ENCODE results near the gene BCL11B.

BCL11B gene

DNA sequence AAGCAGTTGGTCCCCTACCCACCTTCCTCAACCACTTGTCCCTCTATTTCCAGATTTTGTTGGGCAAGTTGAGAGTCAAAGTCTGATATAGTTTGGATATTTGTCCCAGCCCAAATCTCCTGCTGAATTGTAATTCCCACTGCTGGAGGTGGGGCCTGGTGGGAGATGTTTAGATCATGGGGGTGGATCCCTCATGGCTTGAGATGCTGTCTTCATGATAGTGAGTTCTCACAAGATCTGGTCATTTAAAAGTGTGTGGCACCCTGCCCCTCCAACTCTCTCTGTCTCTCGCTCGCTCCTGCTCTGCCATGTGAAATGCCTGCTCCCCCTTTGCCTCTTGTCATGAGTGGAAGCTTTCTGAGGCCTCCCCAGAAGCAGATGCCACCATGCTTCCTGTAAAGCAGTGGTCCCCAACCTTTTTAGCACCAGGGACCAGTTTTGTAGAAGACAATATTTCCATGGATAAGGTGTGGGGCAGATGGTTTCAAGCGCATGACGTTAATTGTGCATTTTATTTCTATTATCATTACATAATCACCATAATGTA is 37.3 kb upstream of the BCL11B start:
- TF ChIP-seq GATA2 (IDR thresholded peaks at IDR 0.05; ENCODE audit: low read depth, low read length), result no peak
- no peak for TF ChIP-seq GATA3 (IDR thresholded peaks at IDR 0.05; ENCODE audit: low read depth, low read length)

- TF ChIP-seq GATA2 (IDR thresholded peaks at IDR 0.05; ENCODE audit: low read depth, low read length) (no peak), GATA3 (IDR thresholded peaks at IDR 0.05; ENCODE audit: low read depth, low read length) (no peak)
Measured at GRCh38 chr14:99304208-99304607, 32.2 kb upstream of the BCL11B start.

DNA sequence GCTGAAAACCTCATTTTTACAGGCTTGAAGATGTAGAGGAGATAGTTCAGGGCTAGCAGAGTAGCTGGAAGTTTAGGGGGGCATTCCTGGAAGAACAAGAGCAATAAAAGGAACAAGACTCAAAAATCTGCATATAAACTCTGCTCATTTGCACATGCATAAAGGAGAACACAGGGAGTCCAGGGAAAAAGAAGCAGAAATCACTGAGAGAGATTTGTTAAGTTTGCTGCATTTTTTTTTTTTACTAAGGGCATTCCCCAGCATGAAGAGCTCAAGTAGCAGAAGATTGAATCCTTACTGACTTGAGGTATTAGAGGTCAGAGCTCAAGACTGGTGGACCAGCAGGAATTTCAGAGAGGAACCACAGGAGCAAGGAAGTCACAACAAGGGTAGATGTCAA is 28.2 kb upstream of the BCL11B start:
- no peak for TF ChIP-seq GATA3 (IDR thresholded peaks at IDR 0.05; ENCODE audit: low read depth, low read length)
- no peak for TF ChIP-seq GATA2 (IDR thresholded peaks at IDR 0.05; ENCODE audit: low read depth, low read length)

- TF ChIP-seq GATA3 (IDR thresholded peaks at IDR 0.05; ENCODE audit: low read depth, low read length) (no peak), GATA2 (IDR thresholded peaks at IDR 0.05; ENCODE audit: low read depth, low read length) (no peak)
Measured at GRCh38 chr14:99296517-99296916, 24.5 kb upstream of the BCL11B start.

DNA sequence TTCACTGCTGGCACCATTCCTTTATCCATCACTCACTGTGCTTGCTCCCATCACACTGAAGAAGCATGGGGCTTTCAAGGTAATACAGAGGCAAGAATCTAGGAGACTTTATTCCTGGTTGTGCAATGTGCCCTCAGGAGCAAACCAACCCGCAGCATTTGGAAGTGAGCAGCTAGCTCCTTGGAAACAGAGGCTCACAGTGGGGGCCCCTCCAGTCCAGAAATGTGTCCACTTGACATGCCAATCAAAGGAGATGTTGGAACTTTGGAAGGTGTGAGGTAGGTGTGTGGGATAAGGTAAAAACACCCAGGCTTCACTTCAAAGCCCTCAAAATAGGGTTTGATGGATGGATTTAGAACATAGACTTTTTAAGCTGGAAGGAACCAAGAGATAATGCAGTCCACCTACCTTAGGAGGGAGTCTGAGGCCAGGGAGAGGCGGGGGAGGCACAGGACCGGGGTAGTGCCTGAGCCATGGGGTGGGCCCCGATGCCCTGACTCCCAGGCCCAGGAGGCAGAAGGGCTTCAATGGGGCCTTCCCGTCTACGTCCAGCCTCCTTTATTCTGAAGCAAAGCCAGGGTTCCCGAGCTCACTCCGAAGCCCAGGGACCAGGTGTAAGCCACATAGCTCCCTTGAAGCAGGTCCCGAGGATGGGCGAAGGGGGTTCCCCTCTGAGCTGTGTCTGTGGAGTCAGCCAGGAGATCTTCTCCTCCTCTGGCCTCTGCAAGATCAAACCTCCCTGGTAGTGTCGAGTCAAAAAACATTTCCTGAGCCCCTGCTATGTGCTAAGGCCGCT is 17.6 kb upstream of the BCL11B start:
- TF ChIP-seq GATA2 (IDR thresholded peaks at IDR 0.05; ENCODE audit: low read depth, low read length), result no peak
- TF ChIP-seq GATA3 (IDR thresholded peaks at IDR 0.05; ENCODE audit: low read depth, low read length), result no peak

- TF ChIP-seq GATA3 (IDR thresholded peaks at IDR 0.05; ENCODE audit: low read depth, low read length) (no peak), GATA2 (IDR thresholded peaks at IDR 0.05; ENCODE audit: low read depth, low read length) (no peak)
Measured at GRCh38 chr14:99288948-99289347, 17.0 kb upstream of the BCL11B start.

GRCh38 chr14:99287269-99287942 is 15.4 kb upstream of the BCL11B start:
- TF ChIP-seq GATA2 (IDR thresholded peaks at IDR 0.05; ENCODE audit: low read depth, low read length) (no peak), GATA3 (IDR thresholded peaks at IDR 0.05; ENCODE audit: low read depth, low read length) (no peak)

DNA sequence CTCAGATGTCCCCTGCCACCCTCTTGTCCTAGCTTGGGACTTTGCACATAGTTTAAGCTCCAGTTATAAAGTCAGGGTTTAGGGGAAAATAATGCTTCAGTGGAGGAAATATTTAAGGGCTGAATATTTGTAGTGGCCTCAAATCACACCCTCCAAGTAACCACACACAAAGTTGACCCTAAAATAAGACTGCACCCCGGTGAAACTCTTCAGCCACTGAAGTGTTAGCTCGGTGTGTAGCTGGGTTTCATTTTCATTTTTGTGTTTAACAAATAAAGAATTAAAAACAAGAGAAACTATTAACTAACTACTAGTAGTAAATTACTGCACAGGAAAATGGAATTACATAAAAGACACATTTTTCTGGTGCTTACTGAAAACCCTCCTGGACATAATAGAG is 14.8 kb upstream of the BCL11B start:
- TF ChIP-seq GATA2 (IDR thresholded peaks at IDR 0.05; ENCODE audit: low read depth, low read length), result no peak
- TF ChIP-seq GATA3 (IDR thresholded peaks at IDR 0.05; ENCODE audit: low read depth, low read length), result no peak

- TF ChIP-seq GATA3 (IDR thresholded peaks at IDR 0.05; ENCODE audit: low read depth, low read length) (no peak), GATA2 (IDR thresholded peaks at IDR 0.05; ENCODE audit: low read depth, low read length) (no peak)
Measured at GRCh38 chr14:99284254-99285004, 12.4 kb upstream of the BCL11B start.

DNA sequence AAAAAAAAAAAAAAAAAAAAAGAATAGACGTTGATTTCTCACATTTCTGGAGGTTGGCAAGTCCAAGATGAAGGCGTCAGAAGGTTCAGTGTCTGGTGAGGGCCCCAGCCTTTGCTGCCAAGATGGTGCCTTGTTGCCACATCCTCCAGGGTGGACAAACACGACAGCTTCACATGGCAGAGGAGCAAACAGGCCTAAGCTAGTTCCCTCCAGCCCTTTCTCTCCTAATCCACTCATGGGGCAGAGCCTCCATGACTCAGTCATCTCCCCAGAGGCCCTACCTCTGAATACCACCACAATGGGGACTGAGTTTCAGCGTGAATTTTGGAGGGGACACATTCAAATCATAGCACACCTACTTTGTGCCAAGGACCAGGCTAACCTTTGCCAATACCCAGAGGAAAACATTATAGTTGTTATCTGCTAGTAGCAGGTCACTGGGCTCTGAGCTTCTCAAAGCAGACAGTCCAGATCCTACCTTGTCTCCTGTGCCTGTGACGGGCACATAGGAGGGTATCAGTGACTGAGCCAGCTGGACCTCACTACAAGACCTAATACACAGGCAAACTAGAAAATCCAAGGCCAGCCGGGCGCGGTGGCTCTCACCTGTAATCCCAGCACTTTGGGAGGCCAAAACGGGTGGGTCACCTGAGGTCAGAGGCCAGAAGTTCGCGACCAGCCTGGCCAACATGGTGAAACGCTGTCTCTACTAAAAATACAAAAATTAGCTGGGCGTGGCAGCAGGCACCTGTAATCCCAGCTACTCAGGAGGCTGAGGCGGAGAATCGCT is 10.5 kb upstream of the BCL11B start:
- TF ChIP-seq GATA2 (IDR thresholded peaks at IDR 0.05; ENCODE audit: low read depth, low read length) (no peak), GATA3 (IDR thresholded peaks at IDR 0.05; ENCODE audit: low read depth, low read length) (no peak)

DNA sequence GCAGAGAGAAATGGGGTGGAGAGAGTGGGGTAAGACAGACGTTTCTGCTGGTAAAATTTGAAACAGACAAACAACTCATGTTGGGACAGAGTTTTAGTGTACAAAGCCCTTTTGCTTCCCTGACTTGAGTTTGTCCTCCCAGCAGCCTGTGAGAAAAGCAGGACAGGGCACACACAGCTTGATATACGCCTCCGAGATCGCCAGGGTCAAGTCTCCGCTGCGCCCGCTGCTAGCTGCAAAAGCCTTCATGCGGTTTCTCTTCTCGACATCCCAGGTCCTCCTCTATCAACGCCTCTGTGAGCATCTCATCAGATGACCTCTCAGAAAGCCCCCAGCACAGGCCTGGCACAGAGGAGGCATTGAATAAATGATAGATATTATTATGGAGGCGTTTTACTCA is 9.4 kb upstream of the BCL11B start:
- TF ChIP-seq GATA3 (IDR thresholded peaks at IDR 0.05; ENCODE audit: low read depth, low read length) (no peak), GATA2 (IDR thresholded peaks at IDR 0.05; ENCODE audit: low read depth, low read length) (no peak)

DNA sequence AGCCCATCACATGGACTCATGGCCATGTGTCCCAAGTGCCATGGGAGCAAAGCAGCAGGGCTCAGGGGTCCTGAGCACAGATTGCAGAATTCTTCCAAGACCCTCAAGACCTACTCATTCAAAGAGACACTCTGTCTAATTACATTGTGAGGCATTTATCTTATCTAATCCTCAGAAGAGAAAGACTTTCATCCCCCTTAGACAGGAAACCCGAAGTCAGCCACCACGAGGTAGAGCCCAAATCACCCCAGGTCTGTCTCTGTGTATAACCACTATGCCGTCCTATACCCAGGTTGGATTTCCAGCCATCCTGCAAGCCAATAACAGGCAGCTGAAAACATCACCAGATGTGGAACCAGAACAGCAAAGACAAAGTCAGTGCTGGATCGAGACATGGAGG is 8.9 kb upstream of the BCL11B start:
- TF ChIP-seq GATA3 (IDR thresholded peaks at IDR 0.05; ENCODE audit: low read depth, low read length) (no peak), GATA2 (IDR thresholded peaks at IDR 0.05; ENCODE audit: low read depth, low read length) (no peak)

DNA sequence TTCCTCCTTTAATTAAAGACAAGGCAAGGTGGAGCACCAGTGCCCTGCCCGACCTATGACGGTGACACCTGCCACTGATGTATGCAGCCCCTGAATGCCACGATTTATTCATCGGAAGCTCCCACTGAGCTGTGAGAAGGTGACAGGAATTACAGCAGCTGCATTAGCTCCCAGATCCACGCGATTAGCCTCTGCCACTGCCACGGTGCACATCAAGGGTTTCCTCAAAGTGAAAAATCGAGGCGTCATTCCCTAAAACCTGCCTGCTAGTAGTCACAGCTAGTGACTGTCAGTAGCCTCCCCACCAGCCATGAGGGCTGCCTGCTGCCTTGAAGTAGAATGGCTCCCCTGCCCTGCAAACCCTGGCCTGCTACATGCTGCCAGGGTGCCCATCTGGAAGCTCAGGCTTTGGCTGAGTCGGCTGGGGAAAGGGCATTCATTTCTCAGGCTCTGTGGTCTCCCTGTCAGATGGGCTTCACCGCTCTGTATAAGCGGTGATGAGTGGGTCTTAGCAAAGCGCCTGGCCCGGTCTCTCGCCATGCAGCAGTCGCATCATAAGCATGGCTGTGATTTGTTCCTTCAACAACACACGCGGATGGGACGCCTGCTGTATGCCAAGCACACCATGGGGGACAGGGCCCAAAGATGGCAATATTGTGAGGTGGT is 8.2 kb upstream of the BCL11B start:
- no peak for TF ChIP-seq GATA2 (IDR thresholded peaks at IDR 0.05; ENCODE audit: low read depth, low read length)
- no peak for TF ChIP-seq GATA3 (IDR thresholded peaks at IDR 0.05; ENCODE audit: low read depth, low read length)

Measured in SH-SY5Y (cell line).